Measurements from ENCODE around the gene LRRC26.

The LRRC26 gene

GRCh38 chr9:137199411-137200121 is 29.7 kb upstream of the LRRC26 start:
- FAIRE-seq: no peak
- DNase-seq (ENCODE audit: insufficient read length, low spot score): no peak

GRCh38 chr9:137198902-137199283 is 29.0 kb upstream of the LRRC26 start:
- FAIRE-seq (no peak), DNase-seq (ENCODE audit: insufficient read length, low spot score) (no peak)

GRCh38 chr9:137198051-137198901 is 28.4 kb upstream of the LRRC26 start:
- DNase-seq (ENCODE audit: insufficient read length, low spot score): no peak
- FAIRE-seq: no peak

- no peak for DNase-seq (ENCODE audit: insufficient read length, low spot score)
- no peak for FAIRE-seq
Observed at GRCh38 chr9:137195525-137196220, 25.8 kb upstream of the LRRC26 start.

GRCh38 chr9:137194909-137195308 is 25.1 kb upstream of the LRRC26 start:
- DNase-seq (ENCODE audit: insufficient read length, low spot score) (no peak), FAIRE-seq (no peak)

GRCh38 chr9:137194388-137194787 is 24.5 kb upstream of the LRRC26 start:
- FAIRE-seq (no peak), DNase-seq (ENCODE audit: insufficient read length, low spot score) (no peak)

GRCh38 chr9:137193771-137194170 is 23.9 kb upstream of the LRRC26 start:
- DNase-seq (ENCODE audit: insufficient read length, low spot score) (no peak), FAIRE-seq (no peak)

GRCh38 chr9:137192859-137193258 is 23.0 kb upstream of the LRRC26 start:
- no peak for FAIRE-seq
- no peak for DNase-seq (ENCODE audit: insufficient read length, low spot score)

GRCh38 chr9:137192448-137192780 is 22.6 kb upstream of the LRRC26 start:
- FAIRE-seq (no peak), DNase-seq (ENCODE audit: insufficient read length, low spot score) (no peak)

GRCh38 chr9:137191691-137192447 is 22.0 kb upstream of the LRRC26 start:
- no peak for FAIRE-seq
- DNase-seq (ENCODE audit: insufficient read length, low spot score): no peak

- FAIRE-seq (no peak), DNase-seq (ENCODE audit: insufficient read length, low spot score) (no peak)
Observed at GRCh38 chr9:137191245-137191644, 21.4 kb upstream of the LRRC26 start.

GRCh38 chr9:137190315-137190856 is 20.5 kb upstream of the LRRC26 start:
- DNase-seq (ENCODE audit: insufficient read length, low spot score): no peak
- FAIRE-seq: no peak

- DNase-seq (ENCODE audit: insufficient read length, low spot score) (no peak), FAIRE-seq (no peak)
Observed at GRCh38 chr9:137189297-137190295, 19.7 kb upstream of the LRRC26 start.

- FAIRE-seq: peak; percentile 95
- peak; percentile 95 for DNase-seq (ENCODE audit: insufficient read length, low spot score)
Observed at GRCh38 chr9:137188490-137189296, 18.8 kb upstream of the LRRC26 start, which contains the start of the genes ANAPC2 and SSNA1. TSS of gene ANAPC2 (minus strand) at chr9:137188560. CDS start at chr9:137188532, 28 bp downstream. TSS of gene SSNA1 (plus strand) at chr9:137188676. CDS start at chr9:137188727, 51 bp downstream.

GRCh38 chr9:137188086-137188489 is 18.2 kb upstream of the LRRC26 start:
- FAIRE-seq: no peak

GRCh38 chr9:137187386-137187785 is 17.5 kb upstream of the LRRC26 start:
- FAIRE-seq (no peak), DNase-seq (ENCODE audit: insufficient read length, low spot score) (no peak)

More at GRCh38 chr9:137188086-137188489, 18.2 kb upstream of the LRRC26 start:
- no peak for DNase-seq (ENCODE audit: insufficient read length, low spot score)

- no peak for FAIRE-seq
- no peak for DNase-seq (ENCODE audit: insufficient read length, low spot score)
Observed at GRCh38 chr9:137186385-137186784, 16.5 kb upstream of the LRRC26 start.

- DNase-seq (ENCODE audit: insufficient read length, low spot score) (no peak), FAIRE-seq (no peak)
Observed at GRCh38 chr9:137185921-137186320, 16.1 kb upstream of the LRRC26 start.
